Testis (tissue), 2 donors: ENCODE results near the gene DCDC2.

Experiments used
- CTCF ChIP-seq, 3 experiments: fragments of 450-650 bp in 2 of 3; fragments of 200-600 bp in 1 of 3; sonication (generic) in 1 of 3; IDR thresholded peaks; one replicate each; pipeline ENCODE4 v1.5.1; 2016 to 2019; ENCODE audit warnings: antibody characterized with exemption in 3 of 3, mild to moderate bottlenecking in 2 of 3, moderate library complexity in 1 of 3
- POLR2A ChIP-seq: fragments of 450-650 bp; IDR thresholded peaks from one replicate; pipeline ENCODE4 v1.6.1; 2017; ENCODE audit warnings: antibody characterized with exemption, mild to moderate bottlenecking, moderate library complexity

- no peak for TF ChIP-seq POLR2A
- TF ChIP-seq CTCF (IDR thresholded peaks at IDR 0.05), result no peak
Observed at GRCh38 chr6:24322924-24323323, 34.9 kb downstream of the DCDC2 start.
